ENCODE data around the gene ARF3.

- TF ChIP-seq, protein P1, sequence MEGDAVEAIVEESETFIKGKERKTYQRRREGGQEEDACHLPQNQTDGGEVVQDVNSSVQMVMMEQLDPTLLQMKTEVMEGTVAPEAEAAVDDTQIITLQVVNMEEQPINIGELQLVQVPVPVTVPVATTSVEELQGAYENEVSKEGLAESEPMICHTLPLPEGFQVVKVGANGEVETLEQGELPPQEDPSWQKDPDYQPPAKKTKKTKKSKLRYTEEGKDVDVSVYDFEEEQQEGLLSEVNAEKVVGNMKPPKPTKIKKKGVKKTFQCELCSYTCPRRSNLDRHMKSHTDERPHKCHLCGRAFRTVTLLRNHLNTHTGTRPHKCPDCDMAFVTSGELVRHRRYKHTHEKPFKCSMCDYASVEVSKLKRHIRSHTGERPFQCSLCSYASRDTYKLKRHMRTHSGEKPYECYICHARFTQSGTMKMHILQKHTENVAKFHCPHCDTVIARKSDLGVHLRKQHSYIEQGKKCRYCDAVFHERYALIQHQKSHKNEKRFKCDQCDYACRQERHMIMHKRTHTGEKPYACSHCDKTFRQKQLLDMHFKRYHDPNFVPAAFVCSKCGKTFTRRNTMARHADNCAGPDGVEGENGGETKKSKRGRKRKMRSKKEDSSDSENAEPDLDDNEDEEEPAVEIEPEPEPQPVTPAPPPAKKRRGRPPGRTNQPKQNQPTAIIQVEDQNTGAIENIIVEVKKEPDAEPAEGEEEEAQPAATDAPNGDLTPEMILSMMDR (conservative IDR thresholded peaks at IDR 0.05 in 1 of 2, IDR thresholded peaks at IDR 0.05 in 1 of 2; ENCODE audit: extremely low read depth in 1 of 2, insufficient read depth in 1 of 2, low read depth in 1 of 2, low read length in 2 of 2), result no peak
- no peak for TF ChIP-seq EZH2 (IDR thresholded peaks at IDR 0.05; ENCODE audit: borderline replicate concordance, low read length)
Measured at GRCh38 chr12:48925304-48926011, 31.8 kb downstream of the ARF3 start, which contains the start of gene FKBP11.

Measured in mammary epithelial cell (primary cell).